Tibial artery (tissue), 4 donors: Measurements from ENCODE around the gene BECN2.
"Not testable (repeated sequence)": the region's sequence is repeated elsewhere in the genome, so short reads cannot be mapped to it uniquely, and the experiment has no call there.

Experiments
- DNase-seq, 2 donors: peaks; one replicate each; pipeline ENCODE4 v3.0.0-alpha.2; 2019
- H3K27ac ChIP-seq, 2 donors: fragments of 200-600 bp; sonication (generic) in 1 of 2; 1 replicate in 1 of 2; 2 replicates in 1 of 2; pipeline ENCODE4 v1.5.1; 2018 to 2019; ENCODE audit warnings: mild to moderate bottlenecking in 1 of 2
- H3K27me3 ChIP-seq, 2 donors: fragments of 200-600 bp; sonication (generic) in 1 of 2; one replicate each; pipeline versions ENCODE4 v1.5.1 to v1.6.0; 2016 to 2019
- H3K36me3 ChIP-seq, 3 donors: fragments of 200-600 bp; sonication (generic) in 2 of 3; one replicate each; pipeline ENCODE4 v1.5.1; 2016 to 2019; ENCODE audit warnings: mild to moderate bottlenecking in 2 of 3
- H3K4me1 ChIP-seq, 4 donors: fragments of 200-600 bp; sonication (generic) in 2 of 4; 1 replicate in 3 of 4; 2 replicates in 1 of 4; pipeline ENCODE4 v1.5.1; 2016 to 2019
- H3K4me3 ChIP-seq, 2 donors: fragments of 200-600 bp; sonication (generic) in 1 of 2; 1 replicate in 1 of 2; 2 replicates in 1 of 2; pipeline ENCODE4 v1.5.1; 2018 to 2019; ENCODE audit warnings: mild to moderate bottlenecking in 2 of 2
- H3K9me3 ChIP-seq, 3 donors: fragments of 200-600 bp; sonication (generic) in 1 of 3; one replicate each; pipeline ENCODE4 v1.5.1; 2016 to 2019
- CTCF ChIP-seq, 2 experiments: fragments of 200-600 bp in 1 of 2; fragments of 450-650 bp in 1 of 2; IDR thresholded peaks; one replicate each; pipeline ENCODE4 v1.5.1; 2017 to 2019; ENCODE audit warnings: antibody characterized with exemption in 2 of 2, mild to moderate bottlenecking in 1 of 2, moderate library complexity in 1 of 2
- intact Hi-C: fragments of 100-400 bp; cut with DNase I; formaldehyde crosslinking; loops from one replicate; pipeline ENCODE4 v1.15.0; 2023; ENCODE audit warnings: low total_unique reads

BECN2 gene

DNA sequence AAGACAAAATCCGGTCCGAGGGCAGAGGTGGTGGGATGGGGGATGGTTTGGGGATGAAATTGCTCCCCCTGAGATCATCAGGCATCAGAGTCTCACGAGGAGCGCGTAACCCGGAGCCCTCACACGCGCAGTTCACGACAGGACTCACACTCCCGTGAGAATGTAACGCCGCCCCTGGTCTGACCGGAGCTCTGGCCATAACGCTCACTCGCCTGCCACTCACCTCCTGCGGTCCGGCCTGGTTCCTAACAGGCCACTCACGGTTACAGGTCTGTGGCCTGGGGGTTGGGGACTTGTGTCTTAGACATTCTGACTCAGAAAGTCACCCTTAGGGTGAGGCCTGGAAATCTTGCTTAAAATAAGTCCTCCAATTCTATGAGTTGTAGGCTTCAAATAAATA lies 21.5 kb downstream of the BECN2 start:
- Histone ChIP-seq H3K36me3 (no peaks in the 10 kb centered on the region), H3K4me1 (no peaks in the 10 kb centered on the region), H3K4me3 (no peak overlapping the region), H3K9me3 (no peaks in the 10 kb centered on the region), H3K27ac (no peak overlapping the region), H3K27me3 (no peaks in the 10 kb centered on the region)
- TF ChIP-seq CTCF (IDR thresholded peaks at IDR 0.05): no peak
- DNase-seq: no peak
- intact Hi-C loops: no loop called here

- intact Hi-C loops: no loop called here
- Histone ChIP-seq H3K36me3 (no peaks in the 10 kb centered on the region), H3K4me3 (no peak overlapping the region), H3K4me1 (no peaks in the 10 kb centered on the region), H3K27ac (no peak overlapping the region), H3K9me3 (no peaks in the 10 kb centered on the region), H3K27me3 (no peaks in the 10 kb centered on the region)
- no peak for DNase-seq
- no peak for TF ChIP-seq CTCF (IDR thresholded peaks at IDR 0.05)
These were observed 22.4 kb downstream of the BECN2 start for GRCh38 chr1:241979926-241980325.

GRCh38 chr1:241985787-241986186 lies 28.2 kb downstream of the BECN2 start:
- DNase-seq: no peak
- H3K27ac ChIP-seq: no peak overlapping the region
- H3K4me3 ChIP-seq: no peak overlapping the region
- intact Hi-C loops: no loop called here
- H3K36me3 ChIP-seq: no peaks in the 10 kb centered on the region
- no peak for TF ChIP-seq CTCF (IDR thresholded peaks at IDR 0.05)
- H3K27me3 ChIP-seq: no peaks in the 10 kb centered on the region
- H3K4me1 ChIP-seq: no peaks in the 10 kb centered on the region
- no peaks in the 10 kb centered on the region for H3K9me3 ChIP-seq

GRCh38 chr1:241988389-241988930 lies 30.9 kb downstream of the BECN2 start:
- DNase-seq, H3K4me1 ChIP-seq, H3K4me3 ChIP-seq, intact Hi-C loops, H3K27me3 ChIP-seq, H3K9me3 ChIP-seq, H3K36me3 ChIP-seq, H3K27ac ChIP-seq: not testable (repeated sequence)

DNA sequence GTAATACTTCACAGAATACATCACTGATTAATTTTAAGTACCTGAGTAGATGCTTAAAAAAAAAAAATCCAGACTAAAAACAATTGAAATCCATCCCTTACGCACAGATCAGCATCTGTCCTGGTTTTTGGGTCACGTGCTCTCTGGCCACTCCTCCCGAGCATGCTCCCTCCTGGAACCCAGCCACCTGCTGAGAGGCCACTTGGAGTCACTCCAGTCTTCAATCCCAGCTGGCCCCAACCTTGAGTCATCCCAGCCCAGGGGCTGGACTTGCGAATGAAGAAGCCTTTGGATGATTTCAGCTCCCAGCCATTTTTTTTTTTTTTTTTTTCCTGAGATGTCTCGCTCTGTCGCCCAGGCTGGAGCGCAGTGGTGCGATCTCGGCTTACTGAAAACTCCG lies 32.5 kb downstream of the BECN2 start:
- intact Hi-C loops: no loop called here
- peak; percentile 76 to 77 for DNase-seq
- H3K9me3 ChIP-seq: no peaks in the 10 kb centered on the region
- no peak for TF ChIP-seq CTCF (IDR thresholded peaks at IDR 0.05)
- H3K27ac ChIP-seq: no peak overlapping the region
- no peaks in the 10 kb centered on the region for H3K36me3 ChIP-seq
- H3K4me3 ChIP-seq: no peak overlapping the region
- no peaks in the 10 kb centered on the region for H3K4me1 ChIP-seq
- H3K27me3 ChIP-seq: no peaks in the 10 kb centered on the region

GRCh38 chr1:241992734-241993133 lies 35.2 kb downstream of the BECN2 start:
- intact Hi-C loops: no loop called here
- no peak for TF ChIP-seq CTCF (IDR thresholded peaks at IDR 0.05)
- Histone ChIP-seq H3K4me3 (no peak overlapping the region), H3K27me3 (no peaks in the 10 kb centered on the region), H3K36me3 (no peaks in the 10 kb centered on the region), H3K9me3 (no peaks in the 10 kb centered on the region), H3K27ac (no peak overlapping the region), H3K4me1 (no peaks in the 10 kb centered on the region)
- no peak for DNase-seq
